Hepatocyte (in vitro differentiated cells): Measurements from ENCODE around the gene BPIFA1. TPM values are rescaled to one million over a fixed set of nuclear protein-coding genes. Genes with fewer than 3 reads are reported as not detected.

Experiments
- DNase-seq: peaks from one replicate; pipeline ENCODE4 v3.0.0-alpha.2; 2016; ENCODE audit warnings: low spot score
- H2AFZ ChIP-seq: fragments of 200-600 bp; sonication (generic); 2 replicates; pipeline ENCODE4 v1.6.0; 2016; ENCODE audit warnings: antibody characterized with exemption, mild to moderate bottlenecking
- H3K27ac ChIP-seq: fragments of 200-600 bp; sonication (generic); 2 replicates; pipeline ENCODE4 v1.5.1; 2016; ENCODE audit warnings: mild to moderate bottlenecking
- H3K27me3 ChIP-seq: fragments of 200-600 bp; sonication (generic); 2 replicates; pipeline ENCODE4 v1.6.1; 2016
- H3K36me3 ChIP-seq: fragments of 200-600 bp; sonication (generic); replicated peaks from 2 replicates; pipeline ENCODE4 v1.5.1; 2016; ENCODE audit warnings: low read depth; ENCODE audit not compliant: insufficient read depth
- H3K4me1 ChIP-seq: fragments of 200-600 bp; sonication (generic); 2 replicates; pipeline ENCODE4 v1.5.1; 2016; ENCODE audit warnings: mild to moderate bottlenecking, moderate library complexity; ENCODE audit not compliant: insufficient read depth
- H3K4me2 ChIP-seq: fragments of 200-600 bp; sonication (generic); 2 replicates; pipeline ENCODE4 v1.6.0; 2016
- H3K4me3 ChIP-seq: fragments of 200-600 bp; sonication (generic); 2 replicates; pipeline ENCODE4 v1.5.1; 2016; ENCODE audit warnings: mild to moderate bottlenecking
- H3K79me2 ChIP-seq: fragments of 200-600 bp; sonication (generic); 2 replicates; pipeline ENCODE4 v1.6.0; 2017; ENCODE audit warnings: mild to moderate bottlenecking
- H3K9me2 ChIP-seq: fragments of 200-600 bp; sonication (generic); replicated peaks from 2 replicates; pipeline ENCODE4 v1.6.0; 2017; ENCODE audit warnings: mild to moderate bottlenecking; ENCODE audit not compliant: insufficient read depth
- H3K9me3 ChIP-seq: fragments of 200-600 bp; sonication (generic); 2 replicates; pipeline ENCODE4 v1.5.1; 2016; ENCODE audit warnings: low read depth, mild to moderate bottlenecking
- H4K20me1 ChIP-seq: fragments of 200-600 bp; sonication (generic); 2 replicates; pipeline ENCODE4 v1.6.0; 2016; ENCODE audit warnings: mild to moderate bottlenecking; ENCODE audit not compliant: insufficient read depth, poor library complexity, severe bottlenecking
- EZH2 ChIP-seq: fragments of 200-600 bp; sonication (generic); IDR thresholded peaks from 2 replicates; pipeline ENCODE4 v1.6.1; 2016; ENCODE audit warnings: antibody characterized with exemption, mild to moderate bottlenecking, borderline replicate concordance
- EZH2phosphoT487 ChIP-seq: fragments of 200-600 bp; sonication (generic); IDR thresholded peaks from one replicate; pipeline ENCODE4 v1.6.1; 2018; ENCODE audit warnings: antibody characterized with exemption, mild to moderate bottlenecking, low read depth, moderate library complexity; ENCODE audit not compliant: unreplicated experiment, severe bottlenecking
- WGBS: methylation state at CpG from one replicate; pipeline ENCODE4 v1.1.6; 2016; ENCODE audit warnings: low lambda C conversion rate; ENCODE audit errors: missing lambda C conversion rate; 5-methylcytosine and 5-hydroxymethylcytosine counted together
- polyA plus RNA-seq: library from polyadenylated mRNA; unstranded; fragments of >200 nt; fragmentation: Nextera tagmentation; extraction: Ambion mirVana; gene quantifications from 2 replicates; pipeline ENCODE4 v1.2.1, GENCODE V29; 2016
- total RNA-seq: library from RNA; depleted of rRNA; stranded (reverse); fragments of >200 nt; gene quantifications from 2 replicates; pipeline ENCODE4 v1.2.3, GENCODE V29; 2014
- TF ChIP-seq, protein P1 (sequence below): fragments of 200-600 bp; sonication (generic); IDR thresholded peaks from 2 replicates; pipeline ENCODE4 v1.5.1; 2016; ENCODE audit warnings: antibody characterized with exemption, mild to moderate bottlenecking; ENCODE audit not compliant: poor library complexity

Gene BPIFA1
- total and polyA plus RNA-seq, 2 experiments from 2014 or later: not detected

DNA sequence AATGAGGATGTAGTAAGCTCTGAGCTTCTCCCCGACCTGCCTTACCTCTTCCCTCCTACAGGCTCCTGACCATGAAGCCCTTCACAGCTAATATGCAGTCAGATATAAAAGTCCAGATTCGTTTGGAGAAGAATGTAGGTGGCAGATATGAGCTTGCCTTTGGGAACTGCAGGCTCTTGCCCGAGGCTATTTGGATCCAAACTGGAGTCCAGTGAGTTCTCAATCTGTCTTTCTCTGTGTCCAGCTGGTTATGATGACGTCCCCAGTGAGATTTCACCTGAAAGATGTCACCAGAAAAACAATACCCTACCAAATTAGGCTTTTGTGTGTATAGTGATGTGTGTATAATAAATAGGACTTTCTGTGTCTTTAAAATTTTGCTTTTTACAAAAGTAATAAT, 33.3 kb upstream of the BPIFA1 start:
- H3K9me3 ChIP-seq: no peaks in the 10 kb centered on the region
- no peaks in the 10 kb centered on the region for H3K4me1 ChIP-seq
- H4K20me1 ChIP-seq: no peaks in the 10 kb centered on the region
- no peak for DNase-seq
- no peak overlapping the region for H3K4me3 ChIP-seq
- no peak overlapping the region for H3K4me2 ChIP-seq
- no peaks in the 10 kb centered on the region for H3K79me2 ChIP-seq
- TF ChIP-seq, protein P1, sequence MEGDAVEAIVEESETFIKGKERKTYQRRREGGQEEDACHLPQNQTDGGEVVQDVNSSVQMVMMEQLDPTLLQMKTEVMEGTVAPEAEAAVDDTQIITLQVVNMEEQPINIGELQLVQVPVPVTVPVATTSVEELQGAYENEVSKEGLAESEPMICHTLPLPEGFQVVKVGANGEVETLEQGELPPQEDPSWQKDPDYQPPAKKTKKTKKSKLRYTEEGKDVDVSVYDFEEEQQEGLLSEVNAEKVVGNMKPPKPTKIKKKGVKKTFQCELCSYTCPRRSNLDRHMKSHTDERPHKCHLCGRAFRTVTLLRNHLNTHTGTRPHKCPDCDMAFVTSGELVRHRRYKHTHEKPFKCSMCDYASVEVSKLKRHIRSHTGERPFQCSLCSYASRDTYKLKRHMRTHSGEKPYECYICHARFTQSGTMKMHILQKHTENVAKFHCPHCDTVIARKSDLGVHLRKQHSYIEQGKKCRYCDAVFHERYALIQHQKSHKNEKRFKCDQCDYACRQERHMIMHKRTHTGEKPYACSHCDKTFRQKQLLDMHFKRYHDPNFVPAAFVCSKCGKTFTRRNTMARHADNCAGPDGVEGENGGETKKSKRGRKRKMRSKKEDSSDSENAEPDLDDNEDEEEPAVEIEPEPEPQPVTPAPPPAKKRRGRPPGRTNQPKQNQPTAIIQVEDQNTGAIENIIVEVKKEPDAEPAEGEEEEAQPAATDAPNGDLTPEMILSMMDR: no peak
- TF ChIP-seq EZH2phosphoT487 (no peak), EZH2 (no peak)
- peaks cover 58% of the 10 kb centered on the region for H3K27me3 ChIP-seq
- H3K27ac ChIP-seq: no peak overlapping the region
- 62% methylated on average over 4 of the region's 4 CpGs for WGBS
- H2AFZ ChIP-seq: no peak overlapping the region
- H3K36me3 ChIP-seq: no peaks in the 10 kb centered on the region
- H3K9me2 ChIP-seq: no peaks in the 10 kb centered on the region

DNA sequence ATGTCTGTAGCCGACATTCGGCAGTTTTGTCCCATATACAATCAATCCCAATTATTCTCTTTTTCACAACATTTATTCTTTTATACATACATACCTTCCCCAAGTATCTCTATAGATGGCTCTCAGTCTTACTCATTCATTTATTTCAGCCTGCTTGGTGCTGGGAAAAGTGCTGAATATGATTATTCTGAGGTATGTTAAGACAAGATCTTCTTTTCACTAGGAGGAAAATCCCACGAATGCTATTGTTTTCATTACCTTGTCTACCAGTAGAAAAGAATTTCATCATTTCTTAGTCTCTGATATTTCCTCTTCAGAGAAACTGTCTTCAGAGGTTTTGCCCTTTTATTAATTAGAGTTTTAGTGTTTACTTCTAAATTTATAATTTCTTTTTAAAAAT, 32.4 kb upstream of the BPIFA1 start:
- no peak overlapping the region for H3K4me3 ChIP-seq
- no peak for DNase-seq
- H3K27ac ChIP-seq: no peak overlapping the region
- H2AFZ ChIP-seq: no peak overlapping the region
- H4K20me1 ChIP-seq: no peaks in the 10 kb centered on the region
- H3K9me3 ChIP-seq: no peaks in the 10 kb centered on the region
- peaks cover 61% of the 10 kb centered on the region for H3K27me3 ChIP-seq
- TF ChIP-seq, protein P1: no peak
- TF ChIP-seq EZH2phosphoT487 (no peak), EZH2 (no peak)
- 87% methylated on average over 3 of the region's 3 CpGs for WGBS
- H3K4me1 ChIP-seq: no peaks in the 10 kb centered on the region
- H3K9me2 ChIP-seq: no peaks in the 10 kb centered on the region
- no peaks in the 10 kb centered on the region for H3K79me2 ChIP-seq
- no peak overlapping the region for H3K4me2 ChIP-seq
- no peaks in the 10 kb centered on the region for H3K36me3 ChIP-seq

DNA sequence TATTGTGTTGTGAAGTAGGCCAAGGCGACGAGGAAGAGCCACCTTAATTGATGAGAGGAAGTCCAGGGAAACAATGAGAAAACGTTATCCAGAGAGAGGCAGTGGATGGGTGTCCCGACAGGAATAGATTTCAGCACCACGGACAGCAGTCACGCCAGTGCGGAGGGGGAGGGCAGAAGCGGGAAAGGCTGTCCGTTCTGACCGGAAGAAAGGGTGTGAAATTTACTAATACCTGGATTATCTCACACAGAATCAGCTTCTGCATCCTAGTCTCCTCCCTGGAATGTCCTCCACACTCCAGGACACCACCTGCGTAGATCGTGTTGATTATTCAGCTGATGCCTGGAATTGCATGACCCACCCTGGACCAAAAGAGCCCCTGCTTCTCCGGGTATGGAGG, 26.0 kb upstream of the BPIFA1 start:
- DNase-seq: peak; percentile 94
- H3K27me3 ChIP-seq: peaks cover 47% of the 10 kb centered on the region
- no peaks in the 10 kb centered on the region for H3K4me1 ChIP-seq
- H3K9me3 ChIP-seq: no peaks in the 10 kb centered on the region
- H3K36me3 ChIP-seq: no peaks in the 10 kb centered on the region
- H3K4me3 ChIP-seq: no peak overlapping the region
- no peak overlapping the region for H3K27ac ChIP-seq
- H2AFZ ChIP-seq: no peak overlapping the region
- TF ChIP-seq EZH2phosphoT487 (no peak), EZH2 (no peak)
- TF ChIP-seq, protein P1: no peak
- no peaks in the 10 kb centered on the region for H3K79me2 ChIP-seq
- no peaks in the 10 kb centered on the region for H4K20me1 ChIP-seq
- H3K9me2 ChIP-seq: no peaks in the 10 kb centered on the region
- 5% methylated on average over 13 of the region's 13 CpGs for WGBS
- peak overlapping the region; percentile 31 for H3K4me2 ChIP-seq

DNA sequence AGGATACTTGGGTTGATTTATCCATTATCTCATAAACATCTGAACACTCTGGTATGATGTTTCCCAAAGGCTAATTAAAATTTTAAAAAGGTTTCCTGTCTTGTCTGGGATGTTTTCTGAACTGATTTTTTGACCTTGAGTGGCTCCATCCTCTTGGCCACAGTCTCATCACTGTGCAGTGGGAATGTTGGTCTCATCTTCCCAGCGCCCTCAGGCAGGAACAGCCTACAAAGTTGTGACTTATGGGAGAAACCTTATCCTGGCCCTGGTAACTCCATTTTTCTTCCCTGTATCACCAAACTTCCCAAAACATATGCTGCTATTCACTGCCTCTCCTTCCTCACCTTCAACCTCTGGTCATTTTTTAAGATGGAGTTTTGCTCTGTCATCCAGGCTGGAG, 25.4 kb upstream of the BPIFA1 start:
- no peak overlapping the region for H3K4me2 ChIP-seq
- 67% methylated on average over 1 of the region's 1 CpG for WGBS
- H3K4me1 ChIP-seq: no peaks in the 10 kb centered on the region

More for the DNA sequence above, 25.4 kb upstream of the BPIFA1 start:
- H3K27ac ChIP-seq: no peak overlapping the region
- TF ChIP-seq, protein P1: no peak
- TF ChIP-seq EZH2phosphoT487: no peak
- TF ChIP-seq EZH2: no peak
- DNase-seq: no peak
- no peaks in the 10 kb centered on the region for H4K20me1 ChIP-seq
- H3K9me3 ChIP-seq: no peaks in the 10 kb centered on the region
- no peaks in the 10 kb centered on the region for H3K9me2 ChIP-seq
- no peak overlapping the region for H2AFZ ChIP-seq
- no peaks in the 10 kb centered on the region for H3K36me3 ChIP-seq
- H3K27me3 ChIP-seq: peaks cover 45% of the 10 kb centered on the region
- H3K79me2 ChIP-seq: no peaks in the 10 kb centered on the region
- H3K4me3 ChIP-seq: no peak overlapping the region
